ENCODE data around the gene PLXNA1.

The PLXNA1 gene

DNA sequence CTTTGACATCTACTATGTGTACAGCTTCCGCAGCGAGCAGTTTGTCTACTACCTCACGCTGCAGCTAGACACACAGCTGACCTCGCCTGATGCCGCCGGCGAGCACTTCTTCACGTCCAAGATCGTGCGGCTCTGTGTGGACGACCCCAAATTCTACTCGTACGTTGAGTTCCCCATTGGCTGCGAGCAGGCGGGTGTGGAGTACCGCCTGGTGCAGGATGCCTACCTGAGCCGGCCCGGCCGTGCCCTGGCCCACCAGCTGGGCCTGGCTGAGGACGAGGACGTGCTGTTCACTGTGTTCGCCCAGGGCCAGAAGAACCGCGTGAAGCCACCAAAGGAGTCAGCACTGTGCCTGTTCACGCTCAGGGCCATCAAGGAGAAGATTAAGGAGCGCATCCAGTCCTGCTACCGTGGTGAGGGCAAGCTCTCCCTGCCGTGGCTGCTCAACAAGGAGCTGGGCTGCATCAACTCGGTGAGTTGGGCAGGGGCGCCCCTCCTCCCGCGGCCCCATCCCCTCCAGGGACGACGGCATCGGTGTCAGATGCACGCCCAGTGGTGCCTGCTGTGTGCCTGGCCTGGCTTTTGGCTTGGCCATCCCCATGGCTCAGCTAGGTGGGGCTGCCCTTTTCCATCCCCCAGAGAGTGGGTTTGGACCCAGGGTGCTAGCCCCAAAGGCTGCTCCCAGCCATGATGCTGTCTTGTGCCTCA is 6.6 kb downstream of the PLXNA1 start:
- DNase-seq = no peak

DNA sequence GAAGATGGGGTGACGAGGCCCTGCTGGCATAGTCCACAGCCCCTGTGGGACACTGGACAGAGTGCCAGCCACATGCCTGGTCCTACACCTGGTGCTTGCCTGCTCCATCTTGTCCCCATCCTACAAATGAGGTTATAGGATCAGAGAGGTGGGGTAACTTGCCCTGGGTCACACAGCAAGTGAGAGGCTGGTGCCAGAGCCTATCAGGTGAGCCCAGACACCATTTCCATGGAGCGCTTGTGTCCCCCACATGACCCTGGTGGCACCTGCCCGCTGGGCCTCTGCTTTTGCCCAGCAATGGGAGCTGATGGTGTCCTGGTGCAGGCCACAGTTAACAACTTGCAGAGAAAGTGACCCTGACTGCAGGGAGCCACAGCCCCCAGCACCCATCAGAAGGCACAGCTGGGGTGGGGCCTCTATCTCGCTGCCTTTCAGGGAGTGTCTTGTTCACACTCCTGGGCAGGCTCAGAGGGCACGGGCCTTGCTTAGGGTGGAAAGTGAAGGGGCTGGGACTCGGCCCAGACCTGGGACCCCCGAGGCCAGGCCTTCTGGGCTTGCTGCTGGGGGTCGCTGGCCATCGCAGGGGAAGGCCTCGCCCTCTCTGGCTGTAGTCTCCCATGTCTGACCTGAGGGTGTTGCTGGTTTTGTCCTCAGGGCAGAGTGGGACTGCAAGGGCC is 7.2 kb downstream of the PLXNA1 start:
- DNase-seq = no peak

DNA sequence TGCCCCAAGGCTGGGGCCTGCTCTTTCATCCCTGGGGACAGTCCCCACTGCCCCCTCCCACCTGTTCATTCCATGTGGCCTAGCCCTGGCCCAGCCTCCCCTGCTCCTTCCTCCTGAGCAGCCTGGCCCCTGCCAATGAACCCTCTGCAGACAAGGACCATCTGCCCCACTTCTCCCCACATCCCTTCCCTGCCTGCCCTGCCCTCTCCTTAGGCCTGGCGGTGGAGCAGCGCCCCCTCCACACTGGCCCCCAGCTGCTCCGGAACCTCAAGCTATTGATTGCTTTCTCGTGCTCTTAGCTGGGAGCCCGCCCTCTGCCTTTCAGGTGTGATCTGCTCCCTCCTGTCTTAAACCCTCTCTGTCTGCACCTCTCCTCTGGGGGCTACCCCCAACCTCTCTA is 8.0 kb downstream of the PLXNA1 start:
- DNase-seq = no peak

DNA sequence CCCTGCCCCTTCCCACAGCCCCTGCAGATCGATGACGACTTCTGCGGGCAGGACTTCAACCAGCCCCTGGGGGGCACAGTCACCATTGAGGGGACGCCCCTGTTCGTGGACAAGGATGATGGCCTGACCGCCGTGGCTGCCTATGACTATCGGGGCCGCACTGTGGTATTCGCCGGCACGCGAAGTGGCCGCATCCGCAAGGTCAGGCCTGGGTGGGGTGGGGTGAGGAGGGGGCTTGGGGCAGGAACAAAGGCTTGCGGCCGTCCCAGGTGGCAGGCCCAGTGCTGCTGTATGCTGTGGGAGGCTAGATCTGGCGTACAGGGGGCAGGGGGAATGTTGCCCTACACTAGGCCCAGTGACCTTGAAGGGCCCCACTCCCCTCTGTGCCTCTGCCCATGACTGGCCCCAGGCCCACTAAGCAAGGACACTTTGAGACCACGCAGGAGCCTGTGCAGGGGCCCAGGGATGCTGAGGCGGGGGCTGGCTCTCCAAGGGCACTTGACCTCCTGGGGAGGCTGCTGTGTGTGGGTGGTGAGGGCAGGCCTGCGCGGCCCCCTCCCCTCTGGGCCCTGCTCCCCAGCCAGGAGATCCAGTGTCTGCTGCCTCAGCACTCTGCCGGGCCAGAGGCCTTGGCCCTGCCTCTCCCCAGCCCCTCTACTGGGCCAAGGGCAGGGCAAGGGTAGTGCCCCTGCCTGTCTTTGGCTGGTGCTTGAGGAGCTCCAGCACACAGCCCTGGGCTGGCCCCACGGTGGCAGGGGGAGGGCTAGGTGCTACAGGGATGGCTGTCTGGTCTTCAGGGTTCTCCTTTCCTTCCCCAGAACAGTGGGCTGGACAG is 8.7 kb downstream of the PLXNA1 start:
- no peak for DNase-seq

DNA sequence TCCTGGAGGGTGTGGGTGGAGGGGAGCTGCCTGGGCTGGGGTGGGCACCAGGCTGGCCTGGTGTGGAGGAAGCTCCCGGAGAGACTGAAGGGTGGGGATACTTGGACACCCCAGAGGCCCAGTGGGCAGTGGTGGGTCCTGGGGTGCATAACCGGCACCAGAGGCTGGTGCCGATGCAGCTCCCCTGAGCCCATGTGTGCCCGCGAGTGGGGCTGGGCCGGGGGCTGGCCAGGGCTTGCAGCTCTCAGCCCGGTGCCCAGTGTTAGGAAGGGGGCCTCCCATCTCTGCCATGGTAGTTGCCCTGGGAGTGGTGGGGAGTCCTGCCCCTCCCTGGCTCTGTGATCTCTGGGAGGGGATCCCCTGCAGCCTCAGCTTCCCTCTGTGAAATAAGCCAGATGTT is 9.3 kb downstream of the PLXNA1 start:
- no peak for DNase-seq

DNA sequence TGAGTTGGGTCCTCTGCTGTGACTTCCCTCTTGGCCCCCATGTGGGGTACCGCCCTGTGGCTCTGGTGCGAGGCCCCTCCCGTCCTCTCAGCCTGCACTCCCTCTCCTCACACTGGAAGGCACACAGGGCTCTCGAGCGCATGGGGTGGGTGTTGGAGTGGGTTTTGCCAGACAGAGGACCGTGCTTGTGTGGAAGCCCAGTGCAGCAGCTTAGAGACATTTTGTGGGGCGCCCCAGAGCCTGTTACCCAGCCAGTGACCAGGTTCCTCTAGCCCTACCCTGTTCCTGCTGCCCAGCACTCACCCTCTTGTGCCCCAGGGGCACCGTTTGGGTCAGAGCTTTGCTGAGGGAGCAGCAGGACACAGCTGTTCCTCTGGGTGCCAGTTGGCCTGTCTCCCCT is 9.9 kb downstream of the PLXNA1 start:
- DNase-seq = no peak

DNA sequence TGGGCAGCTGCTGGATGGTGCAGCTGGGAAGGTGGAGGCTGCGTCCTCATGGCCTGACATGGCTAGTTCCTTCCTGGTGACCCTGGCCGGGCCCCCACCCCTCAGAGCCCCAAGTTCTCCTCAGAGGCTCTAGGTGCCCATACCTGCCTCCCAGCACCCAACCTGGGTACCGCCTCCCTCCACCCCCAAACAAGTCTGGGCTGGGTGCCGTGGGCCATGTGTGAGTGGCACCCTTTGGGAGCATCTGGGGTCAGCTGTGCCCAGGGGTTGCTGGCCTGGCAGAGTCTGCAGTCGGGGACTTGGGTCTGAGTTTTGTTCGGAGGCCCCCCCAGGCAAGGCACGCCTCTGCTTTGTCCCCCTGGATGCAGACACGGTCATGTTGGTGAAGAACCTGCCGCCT is 10.5 kb downstream of the PLXNA1 start:
- DNase-seq = no peak

DNA sequence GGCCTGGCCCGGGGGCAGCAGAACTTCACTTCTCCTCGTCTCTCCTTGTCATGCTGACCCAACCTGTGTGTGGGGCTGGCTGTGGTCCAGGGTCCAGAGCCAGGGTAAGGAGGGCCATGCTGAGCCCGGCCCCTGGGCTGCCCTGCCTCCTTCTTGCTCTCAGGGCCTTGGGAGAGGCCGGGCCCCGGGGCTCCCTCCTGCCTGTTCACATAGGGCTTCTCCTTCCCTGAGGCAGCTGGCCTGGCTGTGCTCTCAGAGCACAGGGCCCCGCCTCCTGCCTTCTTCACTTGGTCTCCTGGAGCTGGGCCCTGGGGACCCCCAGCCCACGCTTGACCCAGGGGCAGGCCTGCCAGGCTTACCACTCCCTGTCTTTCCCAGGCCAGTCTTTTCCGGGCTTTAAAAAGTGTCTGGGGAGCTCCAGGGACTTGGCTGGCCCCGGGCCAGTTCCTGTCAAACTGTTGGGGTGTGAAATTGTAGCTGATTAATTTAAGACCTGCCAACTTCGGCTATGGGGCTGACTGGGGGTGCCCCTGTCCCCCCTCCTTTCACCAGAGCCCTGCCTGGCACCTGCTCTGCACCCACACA is 11.8 kb downstream of the PLXNA1 start:
- DNase-seq = no peak

DNA sequence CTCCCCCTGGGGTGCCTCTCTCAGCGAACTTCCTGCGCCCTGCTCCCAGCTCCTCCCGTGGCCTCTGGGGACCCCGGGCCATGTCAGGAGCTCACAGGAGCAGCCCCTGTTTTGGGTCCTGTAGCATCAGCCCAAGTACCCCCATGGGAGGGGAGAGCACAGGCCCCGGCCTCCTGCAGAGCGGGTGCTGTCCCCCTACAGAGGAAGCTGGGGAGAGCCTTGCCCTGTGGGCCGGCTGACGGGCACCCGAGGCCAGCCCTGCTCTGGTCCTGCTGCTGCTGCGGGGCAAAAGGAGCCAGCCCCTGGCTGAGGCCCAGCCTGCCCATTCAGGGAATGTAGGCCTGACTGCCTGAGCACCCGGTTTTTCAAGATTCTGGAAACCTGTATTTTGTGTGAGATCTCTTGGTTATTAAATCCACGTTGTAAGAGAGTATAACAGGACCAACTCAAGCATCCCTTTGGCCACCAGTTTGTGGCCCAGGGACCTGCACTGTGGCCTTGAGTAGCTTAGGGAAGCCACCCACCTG is 12.4 kb downstream of the PLXNA1 start:
- DNase-seq = no peak

DNA sequence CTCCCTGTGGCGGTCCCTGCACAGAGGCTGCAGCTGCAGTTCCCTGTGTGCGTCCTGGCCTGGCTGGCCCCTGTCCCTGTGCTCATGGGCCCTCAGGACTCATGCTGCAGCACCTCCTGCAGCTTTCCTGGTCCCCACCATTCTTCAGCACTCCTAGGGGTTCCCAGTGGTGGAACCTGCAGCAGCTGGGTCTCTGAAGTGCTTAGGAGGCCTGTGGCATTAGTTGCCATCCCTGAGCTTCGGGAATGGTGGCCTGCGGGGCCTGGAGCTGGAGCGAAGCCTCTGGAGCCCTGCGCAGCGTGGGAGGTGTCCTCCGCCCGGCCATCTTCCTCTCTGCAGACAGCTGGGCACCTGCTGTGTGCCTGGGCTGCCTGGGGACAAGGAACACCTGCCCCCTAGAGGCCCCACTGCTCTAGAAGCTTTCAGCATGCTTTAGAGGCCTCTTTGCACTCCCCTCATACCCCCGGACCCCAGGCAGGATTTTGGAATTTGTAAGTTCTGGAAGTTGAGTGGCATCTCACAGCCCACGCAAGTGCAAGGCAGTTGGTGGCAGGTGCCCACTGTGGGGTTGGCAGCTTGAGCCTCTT is 13.1 kb downstream of the PLXNA1 start:
- no peak for DNase-seq

DNA sequence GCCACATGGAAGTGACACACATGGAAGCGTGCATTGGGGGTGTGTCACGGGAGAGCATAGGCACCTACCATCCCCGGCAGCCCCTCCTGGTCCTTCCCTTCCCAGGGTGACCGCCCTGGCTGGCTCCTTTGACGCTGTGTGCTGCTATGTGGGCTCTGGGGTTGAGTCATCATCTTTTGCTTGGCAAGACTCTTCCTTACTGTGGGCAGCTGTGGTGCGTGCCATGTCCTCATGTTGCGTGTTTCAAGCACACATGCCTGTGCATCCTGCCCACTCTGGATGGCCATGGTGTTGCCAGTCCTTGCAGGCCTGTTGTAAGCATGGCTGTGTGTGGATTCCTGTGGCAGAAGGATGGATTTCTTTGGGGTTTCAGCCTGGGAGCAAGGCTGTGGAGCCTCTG is 14.0 kb downstream of the PLXNA1 start:
- no peak for DNase-seq

DNA sequence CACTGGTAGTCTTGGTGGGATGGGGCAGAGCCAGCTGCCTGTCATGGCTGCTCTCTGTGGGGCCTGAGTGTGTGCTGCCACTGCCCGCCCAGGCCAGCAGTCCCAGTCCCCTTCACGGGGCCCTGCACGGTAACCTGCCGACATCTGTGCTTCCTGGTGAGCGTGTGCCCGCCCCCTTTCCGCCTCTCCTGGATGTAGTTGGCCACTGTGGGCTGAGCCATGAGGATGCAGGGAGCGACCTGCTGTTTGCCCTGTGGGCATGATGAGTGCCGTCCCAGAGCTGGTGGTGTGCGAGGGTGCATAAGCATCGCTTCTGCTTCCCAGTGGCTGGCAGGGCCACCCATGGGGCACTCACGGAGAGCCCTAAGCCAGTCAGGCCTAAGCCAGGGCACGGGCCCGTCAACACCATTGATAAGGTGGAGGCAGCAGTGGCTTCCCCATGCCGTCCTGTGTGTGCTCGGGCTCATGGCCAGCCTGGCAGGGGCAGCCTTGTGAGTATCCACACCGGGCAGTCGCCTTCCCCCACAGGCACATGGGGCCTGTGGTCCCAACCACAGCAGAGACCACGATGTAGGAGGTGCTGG is 14.6 kb downstream of the PLXNA1 start:
- no peak for DNase-seq

DNA sequence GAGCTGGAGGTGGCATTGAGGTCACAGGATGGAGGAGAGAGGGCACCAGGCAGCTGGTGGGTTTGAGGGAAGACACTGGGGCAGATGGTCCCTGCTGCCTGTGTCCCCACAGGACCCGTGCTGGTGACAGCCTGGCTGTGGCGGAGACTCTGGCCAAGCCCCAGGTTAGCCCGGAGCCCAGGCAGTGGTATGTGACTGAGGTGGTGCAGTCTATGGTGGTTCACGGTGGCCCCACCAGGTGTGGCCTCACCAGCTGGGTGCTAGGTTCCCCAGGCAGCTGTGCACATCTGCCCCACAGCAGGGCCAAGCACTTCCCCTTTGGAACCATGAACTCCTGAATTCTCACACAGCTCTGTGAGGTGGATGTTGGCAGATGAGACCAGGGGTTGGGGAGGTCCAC is 15.4 kb downstream of the PLXNA1 start:
- DNase-seq = no peak

DNA sequence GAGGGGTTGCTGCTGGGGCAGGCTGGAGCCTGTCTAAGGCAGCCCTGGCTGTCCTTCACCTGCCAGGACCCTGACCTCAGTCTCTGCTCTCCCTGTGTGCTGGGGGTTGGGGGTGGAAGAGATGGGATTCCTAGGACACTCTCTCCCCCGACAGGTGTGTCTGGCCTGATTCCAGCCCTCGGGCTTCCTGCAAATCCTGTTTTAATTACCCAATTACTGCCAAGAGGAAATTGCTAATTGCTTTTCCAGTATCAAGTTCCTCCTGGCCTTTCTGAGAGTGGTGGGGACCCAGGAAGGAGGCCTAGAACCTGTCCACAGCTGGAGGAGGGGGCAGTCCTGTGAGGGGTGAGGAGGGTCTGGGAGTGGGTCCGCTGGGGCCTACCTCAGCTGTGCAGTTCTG is 15.8 kb downstream of the PLXNA1 start:
- no peak for DNase-seq

DNA sequence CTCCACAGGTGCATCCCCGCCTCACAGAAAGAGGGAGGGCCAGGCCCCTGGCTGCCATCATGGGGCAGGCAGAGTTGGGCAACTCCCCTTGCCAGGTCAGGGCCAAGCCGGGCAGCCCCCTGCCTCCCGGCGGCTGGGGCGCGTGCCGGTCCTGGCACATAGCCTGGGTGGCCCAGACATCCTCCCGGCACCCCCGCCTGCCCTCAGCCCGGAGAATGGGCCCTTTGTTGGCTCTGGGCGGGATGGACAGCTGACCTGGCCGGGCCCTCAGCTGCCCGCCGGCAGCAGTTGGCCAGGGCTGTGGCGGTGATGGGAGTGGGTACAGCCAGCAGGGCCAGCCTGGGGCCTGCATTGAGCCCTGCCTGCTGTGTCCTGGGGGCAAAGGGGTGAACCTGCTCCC is 16.5 kb downstream of the PLXNA1 start:
- DNase-seq = no peak

DNA sequence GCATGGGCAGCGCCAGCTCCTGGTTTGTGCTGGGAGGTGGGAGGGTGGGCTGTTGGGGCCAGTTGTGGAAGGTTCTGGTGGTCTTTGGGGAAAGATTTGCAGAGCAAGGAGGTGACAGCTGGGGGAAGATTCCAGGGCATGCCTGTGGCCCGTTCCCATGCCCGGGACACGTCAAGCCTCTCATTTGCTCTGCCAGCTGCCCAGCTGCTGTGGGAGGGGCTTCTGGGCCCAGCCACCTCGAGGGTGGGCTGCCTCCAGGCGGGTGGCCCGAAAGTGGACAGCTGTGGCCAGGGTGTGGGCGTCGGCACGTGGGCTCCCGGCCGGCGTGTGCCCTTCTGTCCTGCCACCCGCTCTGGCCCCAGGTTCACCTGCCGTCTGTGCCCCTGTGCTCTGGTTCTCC is 17.2 kb downstream of the PLXNA1 start:
- DNase-seq = no peak

DNA sequence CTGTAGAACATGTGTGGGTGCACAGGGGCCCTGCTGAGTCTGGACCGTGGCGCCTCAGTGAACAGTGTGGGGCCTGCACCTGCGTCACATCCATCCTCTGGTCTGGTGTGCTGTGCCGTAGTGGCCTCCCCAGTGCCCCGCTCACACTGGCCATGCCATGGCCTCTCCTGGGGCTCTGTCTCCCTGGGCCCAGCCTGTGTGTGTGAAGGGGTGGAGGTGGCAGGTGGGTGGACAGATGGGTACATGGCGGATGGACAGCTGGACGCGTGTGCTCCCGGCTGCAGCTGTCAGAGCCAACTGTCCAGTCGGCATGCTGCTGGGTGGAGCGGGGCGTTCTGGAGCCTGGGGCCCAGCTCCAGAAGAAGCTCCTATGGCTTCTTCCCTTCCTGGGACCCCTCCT is 17.8 kb downstream of the PLXNA1 start:
- DNase-seq = no peak

DNA sequence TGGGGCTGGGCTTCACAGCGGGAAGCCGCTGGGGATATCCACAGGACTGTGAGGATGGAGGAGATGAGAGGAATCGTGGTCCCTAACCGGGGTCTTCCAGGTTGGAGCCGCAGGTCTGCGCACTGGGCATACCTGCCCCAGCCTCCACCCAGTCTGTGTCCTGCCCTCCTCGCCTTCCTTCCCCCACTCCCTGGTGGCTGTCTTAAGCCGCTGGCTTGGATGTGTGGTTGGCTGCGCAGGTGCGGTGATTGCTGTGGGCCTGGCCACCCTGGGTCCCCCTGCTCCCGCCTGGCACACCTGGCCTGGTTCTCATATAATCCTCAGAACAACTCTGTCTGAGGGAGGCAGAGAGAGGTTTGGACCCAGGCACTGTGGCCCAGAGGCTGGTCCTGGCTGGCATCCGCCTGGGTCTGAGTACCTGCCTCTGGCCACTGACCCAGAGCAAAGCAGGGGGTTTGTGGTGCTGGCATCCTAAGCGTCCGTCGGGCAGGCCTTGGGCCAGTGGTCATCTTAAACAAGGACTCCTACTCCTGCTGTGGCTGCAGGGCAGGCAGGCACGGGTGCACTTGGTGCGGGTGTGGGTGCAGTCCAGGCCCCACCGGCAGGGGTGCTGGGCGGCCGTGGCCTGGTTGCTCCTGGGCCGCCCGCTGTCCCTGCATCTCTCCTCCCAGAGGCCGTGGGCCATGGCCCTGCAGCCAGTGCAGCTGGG is 18.7 kb downstream of the PLXNA1 start:
- no peak for DNase-seq

DNA sequence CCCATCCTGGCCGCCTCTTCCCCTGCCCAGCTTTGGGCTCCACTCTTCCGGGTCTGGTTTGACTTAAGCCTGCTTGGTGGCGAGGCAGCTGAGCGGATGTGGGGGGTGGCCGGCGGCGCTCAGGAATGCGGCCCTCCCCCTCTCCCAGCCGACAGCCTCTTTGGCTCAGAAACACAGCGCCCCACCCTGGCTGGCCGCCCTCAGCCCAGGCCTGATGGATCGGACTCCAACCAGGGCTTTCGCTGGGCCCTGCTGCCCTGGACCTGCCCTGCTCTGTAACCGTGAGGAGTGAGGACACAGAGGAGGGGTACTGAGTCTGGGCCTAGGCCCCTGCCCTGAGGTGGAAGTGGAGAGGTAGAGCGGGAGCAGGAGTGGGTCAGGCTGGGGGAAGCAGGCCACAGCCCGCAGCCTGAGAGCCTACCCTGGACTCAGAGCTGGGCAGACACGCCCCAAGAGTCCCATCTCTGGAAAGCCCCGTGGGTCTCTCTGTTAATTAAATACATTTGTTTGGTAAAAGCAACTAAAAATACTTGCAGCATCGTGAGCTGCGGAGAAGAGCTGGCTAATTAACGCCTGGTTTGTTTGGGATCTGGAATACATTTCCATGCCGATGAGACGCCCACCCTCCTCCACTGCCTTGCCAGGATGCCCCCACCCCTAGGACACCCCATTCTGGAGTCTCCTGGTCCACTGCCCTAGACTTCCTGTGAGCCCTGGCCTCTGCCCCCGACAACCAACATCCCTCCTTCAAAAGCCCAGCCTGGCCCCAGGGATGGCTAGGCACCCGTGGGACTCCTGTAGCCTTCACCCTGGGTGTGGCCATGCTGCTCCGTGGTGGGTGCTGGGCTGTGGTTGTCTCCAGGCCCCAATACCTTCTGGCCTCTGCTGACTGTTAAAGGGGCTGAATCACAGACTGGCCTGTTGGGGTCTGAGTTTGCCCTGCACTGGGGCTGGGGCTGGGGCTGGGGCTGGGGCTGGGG is 19.6 kb downstream of the PLXNA1 start:
- DNase-seq = no peak

DNA sequence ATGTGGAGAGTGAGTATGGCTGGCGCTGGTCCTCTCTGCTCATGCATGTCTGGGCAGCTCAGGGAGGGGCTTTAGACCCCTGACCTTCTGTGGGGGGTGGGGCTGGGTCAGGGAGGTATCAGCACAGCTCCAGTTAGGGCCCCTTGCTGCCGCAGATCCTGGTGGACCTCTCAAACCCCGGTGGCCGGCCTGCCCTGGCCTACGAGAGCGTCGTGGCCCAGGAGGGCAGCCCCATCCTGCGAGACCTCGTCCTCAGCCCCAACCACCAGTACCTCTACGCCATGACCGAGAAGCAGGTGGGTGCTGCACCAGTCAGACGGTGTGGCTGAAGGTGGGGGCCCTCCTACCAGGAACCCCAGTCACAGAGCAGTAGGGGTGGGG is 20.2 kb downstream of the PLXNA1 start:
- DNase-seq = no peak
